Endothelial cell of umbilical vein (primary cell): ENCODE results near the gene IGFL2. TPM values are rescaled to one million over a fixed set of nuclear protein-coding genes. Genes with fewer than 3 reads are reported as not detected.

ENCODE experiments used
- BruUV-seq: library from RNA; stranded (reverse); fragments of 400-500 nt; replicated peaks from 2 replicates; lab custom pipeline; 2021; lab: Mats Ljungman, UMichigan
- CTCF ChIA-PET: fragments of 300-600, 350-600 bp; sonication (Branson Sonifier 250); formaldehyde crosslinking; loops from one replicate; lab custom pipeline; 2021; ENCODE audit warnings: antibody characterized with exemption, inconsistent platforms; lab: Charles Lee
- POLR2A ChIA-PET: fragments of 300-600, 350-600 bp; sonication (Branson Sonifier 250); formaldehyde crosslinking; loops from one replicate; lab custom pipeline; 2021; ENCODE audit warnings: antibody characterized with exemption, inconsistent platforms; lab: Charles Lee
- DNase-seq: peaks from one replicate; pipeline ENCODE4 v3.0.0-alpha.2; 2011; ENCODE audit warnings: low read depth, low spot score
- FAIRE-seq: peaks from 2 replicates; lab custom pipeline; 2011; peaks lifted over from hg19 to GRCh38; lab: Jason Lieb, UNC
- H2AFZ ChIP-seq: 2 replicates; pipeline ENCODE4 v1.6.0; 2012; ENCODE audit warnings: low read depth, low read length, control low read depth, inconsistent platforms
- H3K27ac ChIP-seq: 2 replicates; pipeline ENCODE4 v1.5.1; 2011; ENCODE audit warnings: low read depth, mild to moderate bottlenecking, control low read depth, low read length, moderate library complexity; ENCODE audit not compliant: insufficient read depth
- H3K27me3 ChIP-seq, 2 experiments: 2 replicates each; pipeline versions ENCODE4 v1.6.0 to v1.6.1; 2011; ENCODE audit warnings: low read length in 2 of 2, mixed read lengths in 1 of 2; ENCODE audit not compliant: control insufficient read depth in 2 of 2, insufficient read depth in 2 of 2
- H3K36me3 ChIP-seq, 2 experiments: 2 replicates in 1 of 2; 3 replicates in 1 of 2; pipeline ENCODE4 v1.5.1; 2011; ENCODE audit warnings: low read length in 2 of 2, mild to moderate bottlenecking in 1 of 2, moderate library complexity in 1 of 2; ENCODE audit not compliant: control insufficient read depth in 2 of 2, insufficient read depth in 2 of 2; ENCODE audit errors: extremely low read depth in 1 of 2
- H3K4me1 ChIP-seq: 3 replicates; pipeline ENCODE4 v1.5.1; 2011; ENCODE audit warnings: mild to moderate bottlenecking, low read length; ENCODE audit not compliant: control insufficient read depth, insufficient read depth; ENCODE audit errors: extremely low read depth
- H3K4me2 ChIP-seq: 2 replicates; pipeline ENCODE4 v1.6.1; 2011; ENCODE audit warnings: low read length, control low read depth, mixed read lengths; ENCODE audit not compliant: insufficient read depth
- H3K4me3 ChIP-seq, 3 experiments: fragments of 200-600 bp in 1 of 3; sonication (generic), shearing (Covaris generic) in 1 of 3; replicated peaks in 1 of 3; 2 replicates each; pipeline ENCODE4 v1.5.1; 2011 to 2016; ENCODE audit warnings: control low read depth in 3 of 3, low read length in 3 of 3, mild to moderate bottlenecking in 2 of 3, inconsistent platforms in 1 of 3, low read depth in 1 of 3, moderate library complexity in 1 of 3; ENCODE audit not compliant: insufficient read depth in 1 of 3
- H3K79me2 ChIP-seq: 2 replicates; pipeline ENCODE4 v1.6.0; 2012; ENCODE audit warnings: low read length, inconsistent platforms; ENCODE audit not compliant: control insufficient read depth, insufficient read depth
- H3K9ac ChIP-seq: replicated peaks from 2 replicates; pipeline ENCODE3; 2011; ENCODE audit warnings: low read length, control low read depth; ENCODE audit not compliant: insufficient read depth; ENCODE audit errors: extremely low read depth
- H3K9me1 ChIP-seq: replicated peaks from 3 replicates; pipeline ENCODE4 v1.6.0; 2011; ENCODE audit warnings: mild to moderate bottlenecking, low read length; ENCODE audit not compliant: control insufficient read depth, insufficient read depth; ENCODE audit errors: extremely low read depth
- H3K9me3 ChIP-seq: replicated peaks from 2 replicates; pipeline ENCODE4 v1.5.1; 2012; ENCODE audit warnings: low read length, inconsistent platforms; ENCODE audit not compliant: control insufficient read depth, insufficient read depth
- H4K20me1 ChIP-seq: replicated peaks from 2 replicates; pipeline ENCODE3; 2011; ENCODE audit warnings: mild to moderate bottlenecking, low read length; ENCODE audit not compliant: control insufficient read depth, insufficient read depth; ENCODE audit errors: extremely low read depth
- CTCF ChIP-seq, 2 donors: IDR thresholded peaks; 1 replicate in 1 of 2; 2 replicates in 1 of 2; pipeline ENCODE4 v1.5.1; 2011; ENCODE audit warnings: low read length in 2 of 2, mild to moderate bottlenecking in 2 of 2, moderate library complexity in 2 of 2, control low read depth in 1 of 2, inconsistent platforms in 1 of 2, low read depth in 1 of 2; ENCODE audit not compliant: insufficient read depth in 1 of 2; ENCODE audit errors: extremely low read depth in 1 of 2
- EZH2 ChIP-seq: IDR thresholded peaks from 2 replicates; pipeline ENCODE4 v1.6.1; 2012; ENCODE audit warnings: borderline replicate concordance, low read depth, mild to moderate bottlenecking, moderate library complexity, low read length, inconsistent platforms; ENCODE audit not compliant: severe bottlenecking
- FOS ChIP-seq: IDR thresholded peaks from 2 replicates; pipeline ENCODE4 v1.6.1; 2011; ENCODE audit warnings: mild to moderate bottlenecking, low read length, moderate library complexity, borderline replicate concordance; ENCODE audit not compliant: insufficient read depth
- GATA2 ChIP-seq: IDR thresholded peaks from 2 replicates; pipeline ENCODE4 v1.7.0; 2011; ENCODE audit warnings: low read depth, mild to moderate bottlenecking, moderate library complexity, mixed read lengths, low read length; ENCODE audit not compliant: insufficient read length, insufficient read depth
- JUN ChIP-seq: IDR thresholded peaks from 2 replicates; pipeline ENCODE4 v1.6.1; 2011; ENCODE audit warnings: borderline replicate concordance, low read depth; ENCODE audit not compliant: insufficient read length, insufficient read depth
- MAX ChIP-seq: IDR thresholded peaks from 2 replicates; pipeline ENCODE4 v1.6.1; 2011; ENCODE audit not compliant: insufficient read depth, insufficient read length
- MYC ChIP-seq: IDR thresholded peaks from one replicate; pipeline ENCODE4 v1.6.1; 2011; ENCODE audit warnings: mild to moderate bottlenecking, low read depth, low read length
- POLR2A ChIP-seq: IDR thresholded peaks from 2 replicates; pipeline ENCODE4 v1.6.1; 2012; ENCODE audit warnings: low read depth, mild to moderate bottlenecking, control low read depth, low read length
- POLR2AphosphoS5 ChIP-seq: IDR thresholded peaks from 2 replicates; pipeline ENCODE4 v1.6.1; 2012; ENCODE audit warnings: low read depth, mild to moderate bottlenecking, control low read depth, low read length, moderate library complexity; ENCODE audit not compliant: insufficient read depth
- dilution Hi-C: fragments of 300-500 bp; cut with MboI; formaldehyde crosslinking; loops from one replicate; pipeline ENCODE4 v1.15.0; 2019; ENCODE audit warnings: low sequenced_read_pairs; ENCODE audit not compliant: extremely low pct_ligation_motif_present
- intact Hi-C: fragments of 100-400 bp; cut with micrococcal nuclease; formaldehyde crosslinking; loops from one replicate; pipeline ENCODE4 v1.10.0; 2022
- polyA plus RNA-seq, 4 experiments: library from polyadenylated mRNA; depleted of rRNA in 3 of 4; stranded (reverse) in 3 of 4; unstranded in 1 of 4; fragments of >200 nt; gene quantifications; 2 replicates each; pipeline versions ENCODE4 v1.2.1 to v1.2.3, GENCODE V29; 2011 to 2012; ENCODE audit warnings: missing spikeins in 1 of 4
- total RNA-seq: library from RNA; stranded (reverse); gene quantifications from 2 replicates; pipeline ENCODE4 v1.2.3, GENCODE V29; 2021

The IGFL2 gene
- total and polyA plus RNA-seq, 2 donors (not counting 3 experiments of a cell fraction or from before 2014, with no cell fraction given), result not detected

GRCh38 chr19:46201454-46202310 is 53.6 kb downstream of the IGFL2 start:
- H3K9ac ChIP-seq, result no peak overlapping the region
- BruUV-seq, result no TSS peak
- H3K4me3 ChIP-seq, result no peak overlapping the region
- dilution Hi-C loops, result no loop called here
- H3K4me1 ChIP-seq, result no peaks in the 10 kb centered on the region
- peaks cover 0 to 3% of the 10 kb centered on the region in 2 experiments for H3K27me3 ChIP-seq
- H4K20me1 ChIP-seq, result no peaks in the 10 kb centered on the region
- TF ChIP-seq JUN (no peak), MAX (no peak), POLR2A (no peak), EZH2 (no peak), MYC (no peak), POLR2AphosphoS5 (no peak), FOS (no peak), GATA2 (no peak), CTCF (IDR thresholded peaks at IDR 0.05; ENCODE audit: extremely low read depth in 1 of 2, insufficient read depth in 1 of 2, low read depth in 1 of 2, low read length in 2 of 2) (no peak)
- H3K9me3 ChIP-seq, result no peaks in the 10 kb centered on the region
- FAIRE-seq, result no peak
- no peaks in the 10 kb centered on the region for H3K36me3 ChIP-seq
- no peak overlapping the region for H3K4me2 ChIP-seq
- no peak overlapping the region for H2AFZ ChIP-seq
- POLR2A ChIA-PET, result no interaction called here
- no peak overlapping the region for H3K27ac ChIP-seq
- CTCF ChIA-PET, result interaction anchor here (1.2 to 1.5 kb wide), 3 partner anchors 12 to 173 kb away, joined by 3 to 4 read pairs (median 3); no protein-coding TSS in a partner anchor
- intact Hi-C loops, result no loop called here
- H3K9me1 ChIP-seq, result no peaks in the 10 kb centered on the region
- no peak for DNase-seq
- H3K79me2 ChIP-seq, result no peaks in the 10 kb centered on the region
